Progenitor cell of endocrine pancreas (in vitro differentiated cells): ENCODE results near the gene SLC35E2B. TPM values are rescaled to one million over a fixed set of nuclear protein-coding genes. Genes with fewer than 3 reads are reported as not detected.
"Not testable (repeated sequence)": the region's sequence is repeated elsewhere in the genome, so short reads cannot be mapped to it uniquely, and the experiment has no call there.

ENCODE experiments used
- DNase-seq: peaks from one replicate; pipeline ENCODE4 v3.0.0; 2021; ENCODE audit warnings: low spot score; ENCODE audit not compliant: unreplicated experiment
- H3K27ac Mint-ChIP-seq: 2 replicates; pipeline ENCODE4 v1.8.0; 2021; ENCODE audit warnings: mild to moderate bottlenecking, moderate library complexity, mixed read lengths
- H3K27me3 Mint-ChIP-seq: 2 replicates; pipeline ENCODE4 v1.8.0; 2021; ENCODE audit warnings: mixed read lengths
- H3K36me3 Mint-ChIP-seq: 2 replicates; pipeline ENCODE4 v1.8.0; 2022; ENCODE audit warnings: mixed read lengths; ENCODE audit not compliant: insufficient read depth
- H3K4me1 Mint-ChIP-seq: 2 replicates; pipeline ENCODE4 v1.8.0; 2021; ENCODE audit warnings: low read depth, mixed read lengths
- H3K4me3 Mint-ChIP-seq: 2 replicates; pipeline ENCODE4 v1.8.0; 2021; ENCODE audit warnings: low read depth, mild to moderate bottlenecking, moderate library complexity, mixed read lengths
- H3K9me3 Mint-ChIP-seq: 2 replicates; pipeline ENCODE4 v1.8.0; 2021; ENCODE audit warnings: low read depth, mixed read lengths
- CTCF ChIP-seq: fragments of 200-600 bp; sonication (generic); IDR thresholded peaks from one replicate; pipeline ENCODE4 v1.5.0; 2021; ENCODE audit warnings: antibody characterized with exemption, mild to moderate bottlenecking; ENCODE audit not compliant: unreplicated experiment
- total RNA-seq: library from RNA; stranded (reverse); gene quantifications from 2 replicates; pipeline ENCODE4 v1.2.1, GENCODE V29; 2021

SLC35E2B gene
- total RNA-seq, 1 donor from 2014 or later, result 123 TPM

- peaks cover 2% of the 10 kb centered on the region for H3K36me3 Mint-ChIP-seq
- DNase-seq, result no peak
- no peaks in the 10 kb centered on the region for H3K4me1 Mint-ChIP-seq
- no peaks in the 10 kb centered on the region for H3K9me3 Mint-ChIP-seq
- no peak overlapping the region for H3K27ac Mint-ChIP-seq
- TF ChIP-seq CTCF, result no peak
- no peaks in the 10 kb centered on the region for H3K27me3 Mint-ChIP-seq
- no peak overlapping the region for H3K4me3 Mint-ChIP-seq
Measured at GRCh38 chr1:1703796-1704195, 11.2 kb upstream of the SLC35E2B start.

- not testable (repeated sequence) for H3K4me3 Mint-ChIP-seq, H3K36me3 Mint-ChIP-seq, H3K4me1 Mint-ChIP-seq, H3K27ac Mint-ChIP-seq, DNase-seq, H3K27me3 Mint-ChIP-seq, H3K9me3 Mint-ChIP-seq
Measured at GRCh38 chr1:1702506-1702905, 9.9 kb upstream of the SLC35E2B start.

- H3K27ac Mint-ChIP-seq, H3K36me3 Mint-ChIP-seq, DNase-seq, H3K4me3 Mint-ChIP-seq, H3K27me3 Mint-ChIP-seq, H3K9me3 Mint-ChIP-seq, H3K4me1 Mint-ChIP-seq: not testable (repeated sequence)
Measured at GRCh38 chr1:1700557-1700956, 8.0 kb upstream of the SLC35E2B start.

- DNase-seq, H3K27me3 Mint-ChIP-seq, H3K9me3 Mint-ChIP-seq, H3K27ac Mint-ChIP-seq, H3K4me3 Mint-ChIP-seq, H3K4me1 Mint-ChIP-seq, H3K36me3 Mint-ChIP-seq: not testable (repeated sequence)
Measured at GRCh38 chr1:1700067-1700466, 7.5 kb upstream of the SLC35E2B start.

GRCh38 chr1:1699061-1699460 lies 6.5 kb upstream of the SLC35E2B start:
- not testable (repeated sequence) for H3K9me3 Mint-ChIP-seq, H3K27me3 Mint-ChIP-seq, DNase-seq, H3K36me3 Mint-ChIP-seq, H3K4me1 Mint-ChIP-seq, H3K27ac Mint-ChIP-seq, H3K4me3 Mint-ChIP-seq

- H3K27me3 Mint-ChIP-seq, H3K36me3 Mint-ChIP-seq, H3K4me3 Mint-ChIP-seq, H3K27ac Mint-ChIP-seq, H3K4me1 Mint-ChIP-seq, H3K9me3 Mint-ChIP-seq, DNase-seq: not testable (repeated sequence)
Measured at GRCh38 chr1:1697358-1698183, 5.0 kb upstream of the SLC35E2B start.

GRCh38 chr1:1696431-1697357 lies 4.1 kb upstream of the SLC35E2B start:
- not testable (repeated sequence) for H3K9me3 Mint-ChIP-seq, H3K27ac Mint-ChIP-seq, H3K36me3 Mint-ChIP-seq, DNase-seq, H3K27me3 Mint-ChIP-seq, H3K4me3 Mint-ChIP-seq, H3K4me1 Mint-ChIP-seq

- H3K9me3 Mint-ChIP-seq, H3K36me3 Mint-ChIP-seq, H3K27ac Mint-ChIP-seq, H3K4me1 Mint-ChIP-seq, H3K27me3 Mint-ChIP-seq: not testable (repeated sequence)
- H3K4me3 Mint-ChIP-seq, result peak overlapping the region; percentile 70
- DNase-seq, result peak; percentile 39
Measured at GRCh38 chr1:1692324-1692713, 276 bp downstream of the SLC35E2B start.

- H3K9me3 Mint-ChIP-seq, H3K4me3 Mint-ChIP-seq, H3K27me3 Mint-ChIP-seq, H3K27ac Mint-ChIP-seq, H3K36me3 Mint-ChIP-seq, H3K4me1 Mint-ChIP-seq, DNase-seq: not testable (repeated sequence)
Measured at GRCh38 chr1:1691443-1691842, 1.2 kb downstream of the SLC35E2B start.

GRCh38 chr1:1689526-1689925 lies 3.1 kb downstream of the SLC35E2B start:
- H3K9me3 Mint-ChIP-seq, H3K36me3 Mint-ChIP-seq, DNase-seq, H3K4me1 Mint-ChIP-seq, H3K4me3 Mint-ChIP-seq, H3K27me3 Mint-ChIP-seq: not testable (repeated sequence)
- peak overlapping the region; percentile 33 for H3K27ac Mint-ChIP-seq
